K562 (cell line): ENCODE results near the gene LPAR5. TPM values are rescaled to one million over a fixed set of nuclear protein-coding genes. Genes with fewer than 3 reads are reported as not detected.

ENCODE experiments used
- ATAC-seq: fragments of 200-7000 bp; cut with Tn5 transposase; 3 replicates; pipeline ENCODE4 v1.9.1; 2020; ENCODE audit warnings: moderate library complexity
- BruUV-seq: library from RNA; stranded (reverse); fragments of 400-500 nt; replicated peaks from 2 replicates; lab custom pipeline; 2021; lab: Mats Ljungman, UMichigan
- CTCF ChIA-PET: fragments of 300-600 bp; formaldehyde crosslinking; extraction: SDS; loops from one replicate; lab custom pipeline; 2021; ENCODE audit warnings: low intra/inter-chr PET ratio; lab: Yijun Ruan, JAX
- POLR2A ChIA-PET: fragments of 300-600, 350-650 bp; sonication (Branson Sonifier 250); formaldehyde crosslinking; extraction: SDS; loops from one replicate; lab custom pipeline; 2021; ENCODE audit warnings: antibody characterized with exemption, inconsistent platforms; lab: Yijun Ruan, JAX
- DNase-seq, 4 experiments: peaks; one replicate each; pipeline versions ENCODE4 v3.0.0 to v3.0.0-alpha.2; 2011 to 2018; ENCODE audit warnings: low spot score in 3 of 4, mixed read lengths in 3 of 4; ENCODE audit errors: extremely low read depth in 1 of 4
- FAIRE-seq: peaks from 2 replicates; lab custom pipeline; 2011; peaks lifted over from hg19 to GRCh38; lab: Jason Lieb, UNC
- H2AFZ ChIP-seq: 2 replicates; pipeline ENCODE4 v1.6.0; 2011; ENCODE audit warnings: low read depth, low read length, control low read depth, inconsistent platforms
- H3K27ac ChIP-seq: fragments of 200-600 bp; 3 replicates; pipeline ENCODE4 v1.8.0; 2011; ENCODE audit warnings: low read depth, mild to moderate bottlenecking, control low read depth, inconsistent platforms, low read length, moderate library complexity, mixed read lengths; ENCODE audit errors: extremely low read depth
- H3K27me3 ChIP-seq, 2 experiments: fragments of 300-600 bp in 1 of 2; 2 replicates in 1 of 2; 3 replicates in 1 of 2; pipeline versions ENCODE4 v1.6.0 to v1.8.0; 2011; ENCODE audit warnings: inconsistent platforms in 2 of 2, low read length in 2 of 2, mild to moderate bottlenecking in 1 of 2, mixed read lengths in 1 of 2, moderate library complexity in 1 of 2; ENCODE audit not compliant: control insufficient read depth in 2 of 2, insufficient read depth in 2 of 2
- H3K36me3 ChIP-seq: fragments of 300-600 bp; 3 replicates; pipeline ENCODE4 v1.8.0; 2011; ENCODE audit warnings: mild to moderate bottlenecking, low read length, inconsistent platforms; ENCODE audit not compliant: control insufficient read depth, insufficient read depth
- H3K4me1 ChIP-seq, 2 experiments: fragments of 200-600 bp in 1 of 2; replicated peaks in 1 of 2; 2 replicates in 1 of 2; 3 replicates in 1 of 2; pipeline versions ENCODE4 v1.5.1 to v1.8.0; 2011; ENCODE audit warnings: inconsistent platforms in 2 of 2, low read length in 2 of 2, mild to moderate bottlenecking in 1 of 2, mixed read lengths in 1 of 2, moderate library complexity in 1 of 2; ENCODE audit not compliant: control insufficient read depth in 2 of 2, insufficient read depth in 2 of 2
- H3K4me2 ChIP-seq: 2 replicates; pipeline ENCODE4 v1.6.1; 2011; ENCODE audit warnings: low read length, control low read depth, inconsistent platforms, mixed read lengths; ENCODE audit not compliant: insufficient read depth
- H3K4me3 ChIP-seq: fragments of 200-600 bp; sonication (generic), shearing (Covaris generic); 2 replicates; pipeline ENCODE4 v1.5.1; 2016; ENCODE audit warnings: control low read depth, inconsistent platforms
- H3K79me2 ChIP-seq: fragments of 200-600 bp; 3 replicates; pipeline ENCODE4 v1.8.0; 2011; ENCODE audit warnings: low read length, inconsistent platforms; ENCODE audit not compliant: control insufficient read depth, insufficient read depth
- H3K9ac ChIP-seq, 2 experiments: 2 replicates each; pipeline versions ENCODE4 v1.6.0 to v1.6.1; 2011; ENCODE audit warnings: low read depth in 2 of 2, low read length in 2 of 2, control low read depth in 1 of 2, inconsistent platforms in 1 of 2, mild to moderate bottlenecking in 1 of 2, mixed read lengths in 1 of 2; ENCODE audit not compliant: insufficient read depth in 1 of 2
- H3K9me1 ChIP-seq: one replicate; pipeline ENCODE4 v1.6.0; 2011; ENCODE audit warnings: inconsistent platforms, mild to moderate bottlenecking, low read length, moderate library complexity; ENCODE audit not compliant: control insufficient read depth, insufficient read depth
- H3K9me3 ChIP-seq: replicated peaks from 2 replicates; pipeline ENCODE4 v1.5.1; 2011; ENCODE audit warnings: low read depth, low read length, inconsistent platforms; ENCODE audit not compliant: control insufficient read depth, insufficient read depth
- H4K20me1 ChIP-seq: replicated peaks from 2 replicates; pipeline ENCODE4 v1.6.1; 2011; ENCODE audit warnings: low read length, inconsistent platforms, mixed read lengths; ENCODE audit not compliant: control insufficient read depth, insufficient read depth
- ARID1B ChIP-seq: fragments of 450-650 bp; IDR thresholded peaks from 2 replicates; pipeline ENCODE4 v1.6.1; 2016; ENCODE audit warnings: antibody characterized with exemption, mild to moderate bottlenecking, inconsistent platforms
- DACH1 ChIP-seq: fragments of 450-650 bp; IDR thresholded peaks from 2 replicates; pipeline ENCODE4 v1.6.1; 2018; ENCODE audit not compliant: partially characterized antibody
- ETV5 ChIP-seq: sonication (generic); formaldehyde crosslinking; IDR thresholded peaks from 2 replicates; pipeline ENCODE4 v1.4.0; 2020; ENCODE audit warnings: low read depth, mild to moderate bottlenecking, missing genetic modification reagents
- GATA2 ChIP-seq: sonication (generic); formaldehyde crosslinking; IDR thresholded peaks from 2 replicates; pipeline ENCODE4 v1.4.0; 2020; ENCODE audit warnings: mild to moderate bottlenecking, missing genetic modification reagents
- L3MBTL2 ChIP-seq: fragments of 450-650 bp; IDR thresholded peaks from 2 replicates; pipeline ENCODE4 v1.6.1; 2016; ENCODE audit warnings: mild to moderate bottlenecking, moderate library complexity
- MAFF ChIP-seq: IDR thresholded peaks from 2 replicates; pipeline ENCODE4 v1.6.1; 2012; ENCODE audit warnings: low read length, improper control_type of control experiment
- MAFK ChIP-seq: IDR thresholded peaks from 2 replicates; pipeline ENCODE4 v1.6.1; 2011; ENCODE audit warnings: low read length, improper control_type of control experiment
- POLR2AphosphoS5 ChIP-seq: IDR thresholded peaks from 2 replicates; pipeline ENCODE4 v1.6.1; 2011; ENCODE audit warnings: mild to moderate bottlenecking, low read depth, low read length, moderate library complexity; ENCODE audit not compliant: control insufficient read depth, insufficient read depth
- PTTG1 ChIP-seq: fragments of 450-650 bp; IDR thresholded peaks from 2 replicates; pipeline ENCODE4 v1.6.1; 2016; ENCODE audit warnings: low read depth, mild to moderate bottlenecking, missing genetic modification characterization, missing compliant biosample characterization
- ZBTB7A ChIP-seq: IDR thresholded peaks from 2 replicates; pipeline ENCODE4 v1.6.1; 2011; ENCODE audit warnings: low read depth, mild to moderate bottlenecking, low read length, moderate library complexity, borderline replicate concordance; ENCODE audit not compliant: control insufficient read depth
- WGBS: fragments of 100-300 bp; shearing (Covaris generic); methylation state at CpG from one replicate; pipeline ENCODE4 v1.1.6; 2016; ENCODE audit warnings: low coverage, mixed read lengths; ENCODE audit not compliant: insufficient coverage; ENCODE audit errors: missing lambda C conversion rate; 5-methylcytosine and 5-hydroxymethylcytosine counted together
- in situ Hi-C: fragments of 300-500 bp; cut with MboI; formaldehyde crosslinking; loops from 4 replicates; pipeline ENCODE4 v1.15.0; 2018; ENCODE audit warnings: inconsistent platforms, mixed read lengths
- intact Hi-C: fragments of 100-400 bp; cut with micrococcal nuclease; formaldehyde crosslinking; loops from 2 replicates; pipeline ENCODE4 v1.14.2; 2022
- polyA plus RNA-seq, 8 experiments: library from polyadenylated mRNA; depleted of rRNA in 4 of 8; stranded (reverse) in 5 of 8; unstranded in 3 of 8; fragments of >200 nt; fragmentation: Nextera tagmentation in 2 of 8; fragmentation: Illumina TruSeq in 1 of 8; extraction: Ambion mirVana in 2 of 8; extraction: Trizol in 1 of 8; gene quantifications; 2 replicates each; pipeline versions ENCODE4 v1.2.1 to v1.2.3, GENCODE V29; 2011 to 2014; ENCODE audit warnings: inconsistent platforms in 1 of 8, missing spikeins in 1 of 8
- total RNA-seq, 7 experiments: library from RNA; depleted of rRNA in 6 of 7; stranded (reverse); fragments of >200 nt in 6 of 7; fragmentation: Illumina TruSeq in 2 of 7; extraction: Trizol in 2 of 7; gene quantifications; 2 replicates each; pipeline versions ENCODE4 v1.2.1 to v1.2.3, GENCODE V29; 2011 to 2021; ENCODE audit warnings: low replicate concordance in 1 of 7
- TF ChIP-seq, protein P1 (sequence below): fragments of 450-650 bp; IDR thresholded peaks from 2 replicates; pipeline ENCODE4 v1.6.1; 2018; ENCODE audit not compliant: partially characterized antibody
- TF ChIP-seq, protein P2 (sequence below), 3 experiments: fragments of 200-800 bp in 1 of 3; fragments of 250-450 bp in 1 of 3; fragments of 450-650 bp in 1 of 3; sonication (Bioruptor Pico) in 1 of 3; sonication (Bioruptor generic) in 1 of 3; formaldehyde crosslinking in 1 of 3; IDR thresholded peaks; 2 replicates each; pipeline versions ENCODE4 v1.6.1 to v1.8.0; 2016 to 2022; ENCODE audit warnings: mild to moderate bottlenecking in 2 of 3, missing genetic modification characterization in 2 of 3, missing compliant biosample characterization in 1 of 3, moderate library complexity in 1 of 3

LPAR5 gene
- total and polyA plus RNA-seq, 9 of the 15 experiments (the other 6 are each of a cell fraction or from before 2014, with no cell fraction given), result 1.3 to 11.7 (median 3.6) TPM

GRCh38 chr12:6627616-6628015 lies 8.1 kb downstream of the LPAR5 start (continued):
- TF ChIP-seq, protein P1, sequence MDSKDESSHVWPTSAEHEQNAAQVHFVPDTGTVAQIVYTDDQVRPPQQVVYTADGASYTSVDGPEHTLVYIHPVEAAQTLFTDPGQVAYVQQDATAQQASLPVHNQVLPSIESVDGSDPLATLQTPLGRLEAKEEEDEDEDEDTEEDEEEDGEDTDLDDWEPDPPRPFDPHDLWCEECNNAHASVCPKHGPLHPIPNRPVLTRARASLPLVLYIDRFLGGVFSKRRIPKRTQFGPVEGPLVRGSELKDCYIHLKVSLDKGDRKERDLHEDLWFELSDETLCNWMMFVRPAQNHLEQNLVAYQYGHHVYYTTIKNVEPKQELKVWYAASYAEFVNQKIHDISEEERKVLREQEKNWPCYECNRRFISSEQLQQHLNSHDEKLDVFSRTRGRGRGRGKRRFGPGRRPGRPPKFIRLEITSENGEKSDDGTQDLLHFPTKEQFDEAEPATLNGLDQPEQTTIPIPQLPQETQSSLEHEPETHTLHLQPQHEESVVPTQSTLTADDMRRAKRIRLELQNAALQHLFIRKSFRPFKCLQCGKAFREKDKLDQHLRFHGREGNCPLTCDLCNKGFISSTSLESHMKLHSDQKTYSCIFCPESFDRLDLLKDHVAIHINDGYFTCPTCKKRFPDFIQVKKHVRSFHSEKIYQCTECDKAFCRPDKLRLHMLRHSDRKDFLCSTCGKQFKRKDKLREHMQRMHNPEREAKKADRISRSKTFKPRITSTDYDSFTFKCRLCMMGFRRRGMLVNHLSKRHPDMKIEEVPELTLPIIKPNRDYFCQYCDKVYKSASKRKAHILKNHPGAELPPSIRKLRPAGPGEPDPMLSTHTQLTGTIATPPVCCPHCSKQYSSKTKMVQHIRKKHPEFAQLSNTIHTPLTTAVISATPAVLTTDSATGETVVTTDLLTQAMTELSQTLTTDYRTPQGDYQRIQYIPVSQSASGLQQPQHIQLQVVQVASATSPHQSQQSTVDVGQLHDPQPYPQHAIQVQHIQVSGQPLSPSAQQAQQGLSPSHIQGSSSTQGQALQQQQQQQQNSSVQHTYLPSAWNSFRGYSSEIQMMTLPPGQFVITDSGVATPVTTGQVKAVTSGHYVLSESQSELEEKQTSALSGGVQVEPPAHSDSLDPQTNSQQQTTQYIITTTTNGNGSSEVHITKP, result peak; percentile 18
- peak; percentile 19; the same call in 1 of the 2 replicates for TF ChIP-seq MAFK
- TF ChIP-seq MAFF, result peak; percentile 7; the same call in 1 of the 2 replicates

DNA sequence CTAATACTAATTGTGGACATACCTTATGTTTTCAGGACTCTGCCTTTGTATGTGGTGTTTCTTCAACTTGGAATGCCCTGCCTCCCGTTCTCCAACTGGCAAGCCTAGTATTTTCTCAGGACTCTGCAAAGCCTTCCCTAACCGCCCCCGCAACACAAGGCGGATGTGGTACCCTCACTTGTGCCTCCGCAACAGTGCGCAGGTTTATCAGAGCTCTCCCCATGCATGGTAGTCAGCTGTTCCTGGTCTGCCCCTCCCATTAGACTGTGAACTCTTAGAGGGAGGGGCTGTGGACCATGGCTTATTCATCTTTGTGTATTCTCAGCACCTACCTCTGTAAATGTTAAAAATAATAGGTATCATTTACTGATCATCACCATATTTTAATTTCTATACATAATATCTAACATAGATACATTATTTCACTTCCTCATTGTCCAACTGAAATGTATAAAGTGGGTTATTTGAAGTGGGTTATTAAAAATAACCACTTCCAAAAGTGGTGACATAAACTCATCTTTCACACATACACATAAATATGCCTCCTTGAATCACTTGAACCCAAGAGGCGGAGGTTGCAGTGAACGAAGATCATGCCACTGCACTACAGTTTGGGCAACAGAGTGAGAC lies 9.0 kb downstream of the LPAR5 start:
- ChIA-PET POLR2A (interaction anchor here (0.6 kb wide), 1 partner anchor 9 kb away, joined by 3 read pairs; the partner anchor contains the start of gene LPAR5), CTCF (no interaction called here)
- peak overlapping the region; percentile 75 for H3K27ac ChIP-seq
- BruUV-seq, result no TSS peak
- peak; percentile 95 for ATAC-seq
- peak overlapping the region; percentile 78; the same call in 1 of the 2 replicates for H2AFZ ChIP-seq
- H3K27me3 ChIP-seq, result no peaks in the 10 kb centered on the region
- peak overlapping the region; percentile 33 for H3K4me3 ChIP-seq
- H3K9ac ChIP-seq, result peak overlapping the region; percentile 29 to 78; a peak in 3 of 4 replicates
- peak; percentile 56 to 90 (median 68) for DNase-seq
- H3K4me1 ChIP-seq, result peaks cover 0 to 21% of the 10 kb centered on the region in 2 experiments; a peak in 3 of 5 replicates
- FAIRE-seq, result peak; percentile 95
- 14% methylated on average over 8 of the region's 8 CpGs for WGBS
- in situ Hi-C loops, result no loop called here
- H3K9me3 ChIP-seq, result no peaks in the 10 kb centered on the region
- H4K20me1 ChIP-seq, result no peaks in the 10 kb centered on the region
- peak overlapping the region; percentile 86 for H3K4me2 ChIP-seq
- H3K9me1 ChIP-seq, result no peaks in the 10 kb centered on the region
- H3K79me2 ChIP-seq, result peaks cover 27% of the 10 kb centered on the region
- intact Hi-C loops, result no loop called here
- H3K36me3 ChIP-seq, result peaks cover 4% of the 10 kb centered on the region; the same call in 2 of the 3 replicates
- TF ChIP-seq ZBTB7A, result peak; percentile 52; the same call in 1 of the 2 replicates
- peak; percentile 60; the same call in 1 of the 2 replicates for TF ChIP-seq POLR2AphosphoS5
- TF ChIP-seq ETV5 (CRISPR knock-in tag), result peak; percentile 68
- TF ChIP-seq, protein P2, sequence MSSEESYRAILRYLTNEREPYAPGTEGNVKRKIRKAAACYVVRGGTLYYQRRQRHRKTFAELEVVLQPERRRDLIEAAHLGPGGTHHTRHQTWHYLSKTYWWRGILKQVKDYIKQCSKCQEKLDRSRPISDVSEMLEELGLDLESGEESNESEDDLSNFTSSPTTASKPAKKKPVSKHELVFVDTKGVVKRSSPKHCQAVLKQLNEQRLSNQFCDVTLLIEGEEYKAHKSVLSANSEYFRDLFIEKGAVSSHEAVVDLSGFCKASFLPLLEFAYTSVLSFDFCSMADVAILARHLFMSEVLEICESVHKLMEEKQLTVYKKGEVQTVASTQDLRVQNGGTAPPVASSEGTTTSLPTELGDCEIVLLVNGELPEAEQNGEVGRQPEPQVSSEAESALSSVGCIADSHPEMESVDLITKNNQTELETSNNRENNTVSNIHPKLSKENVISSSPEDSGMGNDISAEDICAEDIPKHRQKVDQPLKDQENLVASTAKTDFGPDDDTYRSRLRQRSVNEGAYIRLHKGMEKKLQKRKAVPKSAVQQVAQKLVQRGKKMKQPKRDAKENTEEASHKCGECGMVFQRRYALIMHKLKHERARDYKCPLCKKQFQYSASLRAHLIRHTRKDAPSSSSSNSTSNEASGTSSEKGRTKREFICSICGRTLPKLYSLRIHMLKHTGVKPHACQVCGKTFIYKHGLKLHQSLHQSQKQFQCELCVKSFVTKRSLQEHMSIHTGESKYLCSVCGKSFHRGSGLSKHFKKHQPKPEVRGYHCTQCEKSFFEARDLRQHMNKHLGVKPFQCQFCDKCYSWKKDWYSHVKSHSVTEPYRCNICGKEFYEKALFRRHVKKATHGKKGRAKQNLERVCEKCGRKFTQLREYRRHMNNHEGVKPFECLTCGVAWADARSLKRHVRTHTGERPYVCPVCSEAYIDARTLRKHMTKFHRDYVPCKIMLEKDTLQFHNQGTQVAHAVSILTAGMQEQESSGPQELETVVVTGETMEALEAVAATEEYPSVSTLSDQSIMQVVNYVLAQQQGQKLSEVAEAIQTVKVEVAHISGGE (CRISPR knock-in tag; IDR thresholded peaks at IDR 0.05), result peak in 2 of 3 experiments; percentile 42 to 61; a peak in 2 of 6 replicates
- peak; percentile 36; the same call in 1 of the 2 replicates for TF ChIP-seq L3MBTL2
- no peak for TF ChIP-seq GATA2
- TF ChIP-seq PTTG1, result no peak
- TF ChIP-seq DACH1, result peak; percentile 98
- peak; percentile 74 for TF ChIP-seq ARID1B
